Measurements from ENCODE around the gene MIGA2. TPM values are rescaled to one million over a fixed set of nuclear protein-coding genes. Genes with fewer than 3 reads are reported as not detected.
A peak's percentile ranks its signal among the peaks of the same experiment; 100 is the strongest.

The MIGA2 gene
- total and polyA plus RNA-seq, 9 of the 15 experiments (the other 6 are each of a cell fraction or from before 2014, with no cell fraction given), result 0.15 to 54.1 (median 18.0) TPM

- TF ChIP-seq CHAMP1 (IDR thresholded peaks at IDR 0.05), result no peak
- no peak for TF ChIP-seq ZEB2 (IDR thresholded peaks at IDR 0.05)
- TF ChIP-seq ZNF561 (CRISPR knock-in tag; conservative IDR thresholded peaks at IDR 0.05), result no peak
- TF ChIP-seq SMC3 (conservative IDR thresholded peaks at IDR 0.05; ENCODE audit: insufficient read depth, low read depth, low read length), result no peak
- no peak for TF ChIP-seq MAX (CRISPR knock-in tag; IDR thresholded peaks at IDR 0.05)
- TF ChIP-seq CBX2 (IDR thresholded peaks at IDR 0.05; ENCODE audit: insufficient read depth, low read length, poor library complexity, severe bottlenecking), result no peak
- no peak for TF ChIP-seq BCOR (IDR thresholded peaks at IDR 0.05)
- TF ChIP-seq SIX5 (IDR thresholded peaks at IDR 0.05; ENCODE audit: borderline replicate concordance in 1 of 2, insufficient read depth in 1 of 2, low read depth in 1 of 2, low read length in 2 of 2), result no peak
- peak; percentile 61 for TF ChIP-seq POLR2G (IDR thresholded peaks at IDR 0.05; ENCODE audit: low read depth, low read length)
- TF ChIP-seq ETS2 (tag; IDR thresholded peaks at IDR 0.05; ENCODE audit: borderline replicate concordance, poor library complexity, severe bottlenecking), result no peak
- TF ChIP-seq THAP7 (CRISPR knock-in tag; IDR thresholded peaks at IDR 0.05), result no peak
- no peak for TF ChIP-seq ZNF143 (CRISPR knock-in tag; IDR thresholded peaks at IDR 0.05)
- TF ChIP-seq ZBTB2 (IDR thresholded peaks at IDR 0.05), result no peak
- no peak for TF ChIP-seq ZNF699 (CRISPR knock-in tag; IDR thresholded peaks at IDR 0.05; ENCODE audit: insufficient replicate concordance)
- no peak for TF ChIP-seq ILK (tag; IDR thresholded peaks at IDR 0.05; ENCODE audit: borderline replicate concordance, low read depth)
- TF ChIP-seq CBX3 (IDR thresholded peaks at IDR 0.05; ENCODE audit: borderline replicate concordance in 1 of 2, low read length in 2 of 2), result no peak
- no peak for TF ChIP-seq ZNF668 (CRISPR knock-in tag; IDR thresholded peaks at IDR 0.05)
- no peak for TF ChIP-seq PRDM10 (IDR thresholded peaks at IDR 0.05; ENCODE audit: partially characterized antibody)
These were observed 31.0 kb upstream of the MIGA2 start (continued) for GRCh38 chr9:129005336-129005997.
